ENCODE measurements around the gene SAMD4B.
"Not testable (repeated sequence)": the region's sequence is repeated elsewhere in the genome, so short reads cannot be mapped to it uniquely, and the experiment has no call there.

Gene SAMD4B

GRCh38 chr19:39336483-39336882 lies 5.7 kb upstream of the SAMD4B start:
- DNase-seq (ENCODE audit: low spot score) = no peak

- DNase-seq (ENCODE audit: low spot score) = no peak
These were observed 2.5 kb upstream of the SAMD4B start for GRCh38 chr19:39339674-39340073.

- not testable (repeated sequence) for DNase-seq (ENCODE audit: low spot score)
These were observed 2.1 kb upstream of the SAMD4B start for GRCh38 chr19:39340156-39340555.

GRCh38 chr19:39341129-39341718 lies 997 bp upstream of the SAMD4B start:
- no peak for DNase-seq (ENCODE audit: low spot score)

- DNase-seq (ENCODE audit: low spot score) = no peak
These were observed 555 bp downstream of the SAMD4B start for GRCh38 chr19:39342647-39343305.

- no peak for DNase-seq (ENCODE audit: low spot score)
These were observed 3.7 kb downstream of the SAMD4B start for GRCh38 chr19:39345956-39346355.

GRCh38 chr19:39347332-39348164 lies 5.3 kb downstream of the SAMD4B start:
- no peak for DNase-seq (ENCODE audit: low spot score)

- DNase-seq (ENCODE audit: low spot score) = no peak
These were observed 7.1 kb downstream of the SAMD4B start for GRCh38 chr19:39349326-39349725.

- no peak for DNase-seq (ENCODE audit: low spot score)
These were observed 7.9 kb downstream of the SAMD4B start for GRCh38 chr19:39350156-39350555.

- no peak for DNase-seq (ENCODE audit: low spot score)
These were observed 9.4 kb downstream of the SAMD4B start for GRCh38 chr19:39351537-39352064.

- no peak for DNase-seq (ENCODE audit: low spot score)
These were observed 10.4 kb downstream of the SAMD4B start for GRCh38 chr19:39352381-39353255.

GRCh38 chr19:39355253-39355652 lies 13.0 kb downstream of the SAMD4B start:
- no peak for DNase-seq (ENCODE audit: low spot score)

- DNase-seq (ENCODE audit: low spot score) = no peak
These were observed 13.9 kb downstream of the SAMD4B start for GRCh38 chr19:39356073-39356472.

GRCh38 chr19:39356647-39357046 lies 14.4 kb downstream of the SAMD4B start:
- no peak for DNase-seq (ENCODE audit: low spot score)

GRCh38 chr19:39359026-39359425 lies 16.8 kb downstream of the SAMD4B start:
- no peak for DNase-seq (ENCODE audit: low spot score)

- no peak for DNase-seq (ENCODE audit: low spot score)
These were observed 18.4 kb downstream of the SAMD4B start for GRCh38 chr19:39360599-39360998.

GRCh38 chr19:39362682-39363657 lies 20.7 kb downstream of the SAMD4B start:
- DNase-seq (ENCODE audit: low spot score) = no peak

- no peak for DNase-seq (ENCODE audit: low spot score)
These were observed 21.8 kb downstream of the SAMD4B start for GRCh38 chr19:39363901-39364457.

GRCh38 chr19:39365531-39365930 lies 23.3 kb downstream of the SAMD4B start:
- no peak for DNase-seq (ENCODE audit: low spot score)

- no peak for DNase-seq (ENCODE audit: low spot score)
These were observed 27.0 kb downstream of the SAMD4B start for GRCh38 chr19:39369200-39369599.
